Activated T-helper 17 cell treated with anti-CD3 and anti-CD28 coated beads, Interleukin-2, amount 50 U/mL, for 72 hours (primary cell): ENCODE data around the gene PRAMEF18. TPM values are rescaled to one million over a fixed set of nuclear protein-coding genes. Genes with fewer than 3 reads are reported as not detected.
"Not testable (repeated sequence)": the region's sequence is repeated elsewhere in the genome, so short reads cannot be mapped to it uniquely, and the experiment has no call there.

Source experiments
- ATAC-seq: fragments of 150-1000 bp; cut with Tn5 transposase; replicated peaks from 2 replicates; pipeline ENCODE4 v1.10.0; 2021; ENCODE audit warnings: mild to moderate bottlenecking, moderate library complexity
- H3K27ac Mint-ChIP-seq: one replicate; pipeline ENCODE4 v1.8.0; 2022; ENCODE audit warnings: mixed read lengths
- H3K27me3 Mint-ChIP-seq: one replicate; pipeline ENCODE4 v1.8.0; 2022; ENCODE audit warnings: mixed read lengths
- H3K36me3 Mint-ChIP-seq: one replicate; pipeline ENCODE4 v1.8.0; 2022; ENCODE audit warnings: low read depth, mild to moderate bottlenecking, mixed read lengths
- H3K4me1 Mint-ChIP-seq: one replicate; pipeline ENCODE4 v1.8.0; 2022; ENCODE audit warnings: mixed read lengths
- H3K4me3 Mint-ChIP-seq: one replicate; pipeline ENCODE4 v1.8.0; 2022; ENCODE audit warnings: mild to moderate bottlenecking, mixed read lengths
- H3K9me3 Mint-ChIP-seq: one replicate; pipeline ENCODE4 v1.8.0; 2022; ENCODE audit warnings: mixed read lengths
- total RNA-seq, 2 donors: library from RNA; stranded (reverse); gene quantifications; one replicate each; pipeline ENCODE4 v1.2.3, GENCODE V29; 2022

The PRAMEF18 gene, protein sequence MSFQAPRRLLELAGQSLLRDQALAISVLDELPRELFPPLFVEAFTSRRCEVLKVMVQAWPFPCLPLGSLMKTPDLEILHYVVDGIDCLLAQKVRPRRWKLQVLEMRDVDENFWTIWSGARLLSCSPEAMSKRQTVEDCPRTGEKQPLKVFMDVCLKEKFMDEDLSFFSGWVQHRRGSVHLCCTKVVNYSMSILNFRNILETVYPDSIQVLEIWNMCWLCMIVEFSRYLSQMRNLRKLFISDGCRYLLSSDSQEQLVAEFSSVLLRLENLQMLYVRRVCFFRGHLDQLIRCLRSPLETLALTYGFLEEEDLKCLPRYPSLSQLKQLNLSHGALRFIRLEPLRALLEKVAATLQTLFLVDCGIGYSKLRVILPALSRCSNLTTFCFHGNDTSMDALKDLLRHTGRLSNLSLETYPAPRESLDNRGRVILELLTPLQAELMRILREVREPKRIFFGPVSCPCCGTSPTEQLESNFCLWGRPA
- not detected for total RNA-seq

- ATAC-seq = peak; percentile 9
- H3K4me1 Mint-ChIP-seq, H3K9me3 Mint-ChIP-seq, H3K36me3 Mint-ChIP-seq, H3K27ac Mint-ChIP-seq, H3K4me3 Mint-ChIP-seq: not testable (repeated sequence)
- H3K27me3 Mint-ChIP-seq = peaks cover 11% of the 10 kb centered on the region
Measured at GRCh38 chr1:13225675-13226204, at the start of gene PRAMEF18. Gene PRAMEF18, minus strand, starts transcription at chr1:13226154. Its CDS starts 48 bp downstream, at chr1:13226106.

DNA sequence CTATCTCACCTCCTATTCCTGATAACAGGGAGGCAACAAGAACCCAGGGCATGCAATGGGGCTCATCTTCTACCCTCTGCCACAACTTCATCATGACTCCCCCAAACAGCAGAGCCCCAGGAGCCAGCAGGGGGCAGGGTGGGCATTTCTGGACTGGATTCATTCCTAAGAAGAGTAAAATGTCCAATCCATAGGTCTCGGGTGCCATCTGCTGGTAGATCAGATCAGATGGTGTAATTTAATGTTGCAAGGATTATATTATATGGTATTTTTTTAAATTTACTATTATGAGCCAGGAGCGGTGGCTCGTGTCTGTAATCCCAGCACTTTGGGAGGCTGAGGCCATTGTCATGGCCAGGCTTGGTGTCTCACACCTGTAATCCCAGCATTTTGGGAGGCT is 39.2 kb upstream of the PRAMEF18 start:
- H3K4me3 Mint-ChIP-seq, ATAC-seq, H3K9me3 Mint-ChIP-seq, H3K4me1 Mint-ChIP-seq, H3K27ac Mint-ChIP-seq, H3K36me3 Mint-ChIP-seq, H3K27me3 Mint-ChIP-seq: not testable (repeated sequence)

DNA sequence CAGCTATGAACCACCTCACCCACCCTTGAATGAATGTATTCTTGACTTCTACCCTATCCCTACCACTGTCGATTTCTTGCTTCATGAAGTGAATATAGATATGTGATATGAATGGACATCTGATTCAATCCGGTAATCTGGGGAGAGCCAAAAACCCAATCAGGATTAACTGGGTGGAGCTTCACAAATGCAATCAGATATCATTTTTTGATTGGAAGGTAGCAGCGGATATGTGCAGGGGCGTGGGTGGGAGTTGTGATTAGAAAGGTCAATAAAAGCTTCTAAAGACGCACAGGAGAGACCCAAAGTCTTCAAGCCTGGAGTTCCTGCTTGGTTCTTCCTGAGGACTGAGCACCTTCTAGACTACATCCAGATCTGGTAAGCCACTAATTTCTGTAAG is 27.9 kb upstream of the PRAMEF18 start, which contains the start of gene PRAMEF5:
TSS of gene PRAMEF5 (plus strand) at position 301 of the 400 bp plus-strand sequence. CDS start 5,071 bp downstream, outside the sequence.
- H3K4me3 Mint-ChIP-seq, H3K4me1 Mint-ChIP-seq, H3K36me3 Mint-ChIP-seq, H3K27me3 Mint-ChIP-seq, H3K27ac Mint-ChIP-seq, H3K9me3 Mint-ChIP-seq, ATAC-seq: not testable (repeated sequence)

DNA sequence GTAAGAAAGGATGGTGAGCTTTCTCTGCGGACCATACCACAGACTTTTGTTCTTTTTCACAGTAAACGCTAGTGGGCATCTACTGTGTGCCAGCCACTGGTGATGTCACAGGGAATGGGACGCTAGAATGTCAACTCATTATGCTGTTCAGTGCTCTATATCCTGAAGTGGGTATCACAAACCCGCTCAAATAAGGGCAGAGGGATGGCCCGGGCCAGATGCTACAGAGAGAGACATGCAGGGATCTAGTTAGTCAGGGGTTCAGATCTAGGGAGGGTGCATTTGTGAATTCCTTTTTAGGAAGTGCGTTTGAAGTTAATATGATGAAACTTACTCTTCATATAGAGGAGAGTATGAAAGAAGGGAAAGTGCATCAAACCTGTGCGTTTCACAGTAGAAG is 21.2 kb upstream of the PRAMEF18 start:
- not testable (repeated sequence) for H3K9me3 Mint-ChIP-seq, H3K36me3 Mint-ChIP-seq, H3K27ac Mint-ChIP-seq, H3K4me3 Mint-ChIP-seq, ATAC-seq, H3K27me3 Mint-ChIP-seq, H3K4me1 Mint-ChIP-seq

- H3K36me3 Mint-ChIP-seq, H3K9me3 Mint-ChIP-seq, H3K4me3 Mint-ChIP-seq, H3K4me1 Mint-ChIP-seq, H3K27me3 Mint-ChIP-seq, ATAC-seq, H3K27ac Mint-ChIP-seq: not testable (repeated sequence)
Measured at GRCh38 chr1:13246554-13246871, 20.6 kb upstream of the PRAMEF18 start.

DNA sequence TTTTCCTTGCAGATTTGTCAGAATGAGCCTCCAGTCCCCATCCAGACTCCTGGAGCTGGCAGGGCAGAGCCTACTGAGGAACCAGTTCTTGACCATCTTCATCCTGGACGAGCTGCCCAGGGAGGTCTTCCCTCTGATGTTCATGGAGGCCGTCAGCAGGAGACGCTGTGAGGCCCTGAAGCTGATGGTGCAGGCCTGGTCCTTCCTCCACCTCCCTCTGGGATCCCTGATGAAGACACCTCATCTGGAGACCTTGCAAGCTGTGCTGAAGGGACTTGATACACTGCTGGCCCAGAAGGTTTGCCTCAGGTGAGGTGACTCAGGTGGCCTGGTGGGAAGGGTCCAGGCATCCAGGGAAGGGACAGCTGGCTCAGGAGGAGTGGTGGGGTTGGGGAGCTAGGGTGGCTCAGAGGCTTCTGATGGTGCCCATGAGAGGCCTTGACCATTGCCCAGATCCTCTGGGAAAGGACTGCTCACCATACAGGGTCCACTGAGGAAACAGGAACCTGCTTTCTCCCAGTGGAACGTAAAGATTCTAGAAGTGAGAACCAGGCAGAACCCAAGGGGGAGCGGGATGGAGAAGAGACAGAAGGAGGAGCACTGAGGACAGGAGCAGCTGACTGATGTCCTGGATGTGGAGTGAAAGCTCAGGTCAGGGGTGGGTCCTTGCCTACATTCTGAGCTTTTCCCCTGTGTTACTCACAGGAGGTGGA is 20.0 kb upstream of the PRAMEF18 start:
- H3K9me3 Mint-ChIP-seq, H3K4me3 Mint-ChIP-seq, H3K27ac Mint-ChIP-seq, ATAC-seq, H3K36me3 Mint-ChIP-seq, H3K4me1 Mint-ChIP-seq, H3K27me3 Mint-ChIP-seq: not testable (repeated sequence)

GRCh38 chr1:13243536-13244263 is 17.7 kb upstream of the PRAMEF18 start:
- not testable (repeated sequence) for H3K4me1 Mint-ChIP-seq, H3K36me3 Mint-ChIP-seq, ATAC-seq, H3K4me3 Mint-ChIP-seq, H3K27me3 Mint-ChIP-seq, H3K27ac Mint-ChIP-seq, H3K9me3 Mint-ChIP-seq

DNA sequence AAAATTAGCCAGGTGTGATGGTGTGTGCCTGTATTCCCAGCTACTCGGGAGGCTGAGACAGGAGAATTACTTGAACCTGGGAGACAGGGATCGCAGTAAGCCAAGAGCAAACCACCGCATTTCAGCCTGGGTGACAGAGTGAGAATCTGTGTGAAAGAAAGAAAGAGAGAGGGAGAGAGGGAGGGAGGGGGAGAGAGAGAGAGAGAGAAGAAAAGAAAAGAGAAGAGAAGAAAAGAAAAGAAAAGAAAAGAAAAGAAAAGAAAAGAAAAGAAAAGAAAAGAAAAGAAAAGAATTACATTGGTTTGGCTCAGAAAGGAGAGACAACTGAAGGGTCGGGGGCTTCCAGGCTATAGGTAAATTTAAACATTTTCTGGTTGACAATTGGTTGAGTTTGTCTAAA is 13.7 kb upstream of the PRAMEF18 start:
- not testable (repeated sequence) for H3K27me3 Mint-ChIP-seq, H3K9me3 Mint-ChIP-seq, H3K4me1 Mint-ChIP-seq, H3K36me3 Mint-ChIP-seq, H3K27ac Mint-ChIP-seq, H3K4me3 Mint-ChIP-seq, ATAC-seq

GRCh38 chr1:13237572-13237971 is 11.6 kb upstream of the PRAMEF18 start:
- H3K36me3 Mint-ChIP-seq, ATAC-seq, H3K4me3 Mint-ChIP-seq, H3K9me3 Mint-ChIP-seq, H3K27me3 Mint-ChIP-seq, H3K4me1 Mint-ChIP-seq, H3K27ac Mint-ChIP-seq: not testable (repeated sequence)

DNA sequence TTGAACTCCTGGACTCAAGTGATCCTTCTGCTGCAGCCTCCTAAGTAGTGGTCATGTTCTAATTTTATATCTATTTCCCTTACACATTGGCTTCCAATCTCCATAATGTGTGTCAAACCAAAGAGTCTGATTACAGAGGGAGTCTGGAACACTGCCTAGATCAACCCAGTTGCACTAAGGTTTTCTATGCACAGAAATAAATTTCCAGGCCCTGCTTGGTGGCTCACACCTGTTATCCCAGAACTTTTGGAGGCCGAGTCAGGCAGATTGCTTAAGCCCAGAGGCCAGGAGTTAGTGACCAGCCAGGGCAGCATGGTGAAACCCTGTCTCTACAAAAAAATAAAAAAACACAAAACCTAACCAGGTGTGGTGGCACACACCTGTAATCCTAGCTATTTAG is 8.1 kb upstream of the PRAMEF18 start:
- H3K27ac Mint-ChIP-seq, H3K4me3 Mint-ChIP-seq, H3K36me3 Mint-ChIP-seq, H3K9me3 Mint-ChIP-seq, H3K4me1 Mint-ChIP-seq, ATAC-seq: not testable (repeated sequence)
- peaks cover 14% of the 10 kb centered on the region for H3K27me3 Mint-ChIP-seq

DNA sequence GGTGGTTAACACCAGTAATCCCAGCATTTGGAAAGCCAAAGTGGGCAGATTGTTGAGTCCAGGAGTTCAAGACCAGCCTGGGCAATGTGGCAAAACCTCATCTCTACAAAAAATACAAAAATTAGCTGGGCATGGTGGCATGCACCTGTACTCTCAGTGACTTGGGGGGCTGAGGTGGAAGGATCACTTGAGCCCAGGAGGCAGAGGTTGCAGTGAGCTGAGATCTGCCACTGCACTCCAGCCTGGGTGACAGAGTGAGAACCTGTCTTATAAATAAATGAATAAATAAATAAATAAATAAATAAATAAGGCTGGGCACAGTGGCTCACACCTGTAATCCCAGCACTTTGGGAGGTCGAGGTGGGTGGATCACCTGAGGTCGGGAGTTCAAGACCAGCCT is 6.1 kb upstream of the PRAMEF18 start:
- not testable (repeated sequence) for H3K36me3 Mint-ChIP-seq, H3K9me3 Mint-ChIP-seq, ATAC-seq, H3K27ac Mint-ChIP-seq, H3K4me3 Mint-ChIP-seq, H3K4me1 Mint-ChIP-seq
- H3K27me3 Mint-ChIP-seq = peaks cover 10% of the 10 kb centered on the region

DNA sequence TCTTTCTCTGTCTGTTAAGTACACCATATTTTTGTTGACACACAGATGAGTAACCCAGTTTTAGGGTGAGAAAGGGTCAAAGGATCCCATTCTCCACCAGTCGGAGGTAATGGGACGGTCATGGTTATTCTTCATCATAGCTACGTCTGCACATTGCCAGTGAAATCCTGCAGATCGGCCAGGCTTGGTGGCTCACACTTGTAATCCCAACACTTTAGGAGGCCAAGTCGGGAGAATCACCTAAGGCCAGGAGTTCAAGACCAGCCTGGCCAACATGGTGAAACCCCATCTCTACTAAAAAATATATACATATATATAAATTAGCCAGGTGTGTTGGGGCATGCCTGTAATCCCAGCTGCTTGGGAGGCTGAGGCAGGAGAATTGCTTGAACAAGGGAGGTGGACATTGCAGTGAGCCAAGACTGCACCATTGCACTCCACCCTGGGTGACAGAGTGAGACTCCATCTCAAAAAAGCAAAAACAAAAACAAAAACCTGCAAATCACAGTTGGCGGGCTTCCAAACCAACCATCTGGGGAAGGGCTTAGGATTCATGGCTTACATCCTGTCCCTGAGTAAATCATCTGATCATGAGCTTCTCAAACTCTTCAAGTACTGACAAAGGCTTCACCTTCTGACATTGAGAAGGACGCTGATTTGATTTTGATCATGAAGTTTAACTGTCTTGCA is 5.3 kb upstream of the PRAMEF18 start:
- peaks cover 11% of the 10 kb centered on the region for H3K27me3 Mint-ChIP-seq
- ATAC-seq, H3K9me3 Mint-ChIP-seq, H3K27ac Mint-ChIP-seq, H3K4me1 Mint-ChIP-seq, H3K36me3 Mint-ChIP-seq, H3K4me3 Mint-ChIP-seq: not testable (repeated sequence)

DNA sequence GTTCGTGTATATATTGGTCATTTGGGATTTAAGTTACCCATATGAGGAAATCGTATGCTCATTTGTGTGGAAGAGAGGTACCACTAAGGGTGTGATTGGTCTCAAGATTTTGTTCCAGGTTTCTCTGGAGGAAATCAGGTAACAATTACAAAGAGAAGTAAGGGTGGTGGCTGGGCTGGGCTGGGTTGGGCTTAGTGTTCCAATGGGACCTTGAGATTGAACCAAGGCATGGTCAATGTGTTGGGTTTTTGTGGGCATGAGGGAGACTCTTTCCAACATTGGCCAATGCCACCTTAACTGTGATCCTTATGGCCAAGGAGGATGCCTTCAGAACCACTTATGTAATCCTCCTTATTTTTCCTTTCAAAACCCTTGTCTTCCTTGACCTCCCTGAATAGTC is 4.6 kb upstream of the PRAMEF18 start:
- H3K4me1 Mint-ChIP-seq, ATAC-seq, H3K36me3 Mint-ChIP-seq, H3K27ac Mint-ChIP-seq, H3K9me3 Mint-ChIP-seq, H3K4me3 Mint-ChIP-seq: not testable (repeated sequence)
- H3K27me3 Mint-ChIP-seq = peaks cover 12% of the 10 kb centered on the region

DNA sequence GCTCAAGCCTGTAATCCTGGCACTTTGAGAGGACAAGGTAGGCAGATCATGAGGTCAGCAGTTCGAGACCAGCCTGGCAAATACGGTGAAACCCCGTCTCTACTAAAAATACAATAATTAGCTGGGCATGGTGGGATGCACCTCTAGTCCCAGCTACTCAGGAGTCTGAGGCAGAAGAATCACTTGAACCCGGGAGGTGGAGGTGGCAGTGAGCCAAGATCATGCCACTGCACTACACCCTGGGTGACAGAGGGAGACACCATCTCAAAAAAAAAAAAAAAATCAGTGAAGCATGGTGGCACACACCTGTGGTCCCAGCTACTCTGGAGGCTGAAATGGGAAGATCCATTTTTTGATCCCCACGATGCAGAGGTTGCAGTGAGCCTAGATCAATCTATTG is 4.1 kb upstream of the PRAMEF18 start:
- not testable (repeated sequence) for H3K9me3 Mint-ChIP-seq, H3K27ac Mint-ChIP-seq, H3K4me3 Mint-ChIP-seq, ATAC-seq, H3K36me3 Mint-ChIP-seq, H3K4me1 Mint-ChIP-seq
- peaks cover 12% of the 10 kb centered on the region for H3K27me3 Mint-ChIP-seq
